GM23338 (cell line): ENCODE measurements around the gene NDE1.

ENCODE experiments used
- CREB1 ChIP-seq: fragments of 250-450 bp; sonication (Bioruptor Pico); IDR thresholded peaks from 2 replicates; pipeline ENCODE4 v1.5.0; 2020; ENCODE audit warnings: low read depth, mild to moderate bottlenecking, moderate library complexity
- EZH2 ChIP-seq: fragments of 200-600 bp; sonication (generic); IDR thresholded peaks from one replicate; pipeline ENCODE4 v1.8.0; 2017; ENCODE audit warnings: antibody characterized with exemption, mild to moderate bottlenecking, low read depth; ENCODE audit not compliant: unreplicated experiment
- EZH2phosphoT487 ChIP-seq: fragments of 200-600 bp; sonication (generic); IDR thresholded peaks from one replicate; pipeline ENCODE4 v1.8.1; 2018; ENCODE audit warnings: antibody characterized with exemption; ENCODE audit not compliant: unreplicated experiment
- JUNB ChIP-seq: IDR thresholded peaks from one replicate; pipeline ENCODE4 v1.6.1; 2016; ENCODE audit warnings: antibody characterized with exemption; ENCODE audit not compliant: unreplicated experiment
- NANOG ChIP-seq: IDR thresholded peaks from 2 replicates; pipeline ENCODE4 v1.6.1; 2016; ENCODE audit warnings: antibody characterized with exemption, borderline replicate concordance
- POLR2AphosphoS5 ChIP-seq: IDR thresholded peaks from 2 replicates; pipeline ENCODE4 v1.6.1; 2016; ENCODE audit warnings: antibody characterized with exemption, low read depth
- STAT1 ChIP-seq: IDR thresholded peaks from one replicate; pipeline ENCODE4 v1.6.1; 2016; ENCODE audit warnings: antibody characterized with exemption; ENCODE audit not compliant: unreplicated experiment
- ZNF114 ChIP-seq: fragments of 250-450 bp; sonication (Bioruptor Pico); IDR thresholded peaks from 2 replicates; pipeline ENCODE4 v1.5.0; 2020; ENCODE audit warnings: mild to moderate bottlenecking, moderate library complexity
- ZNF331 ChIP-seq: fragments of 250-450 bp; sonication (Bioruptor Pico); IDR thresholded peaks from 2 replicates; pipeline ENCODE4 v1.5.0; 2020; ENCODE audit warnings: low read depth, mild to moderate bottlenecking, moderate library complexity
- TF ChIP-seq, protein P1 (sequence below), 2 experiments: fragments of 200-600 bp in 1 of 2; sonication (generic) in 1 of 2; conservative IDR thresholded peaks; 2 replicates each; pipeline versions ENCODE4 v1.5.1 to v1.6.1; 2016 to 2017; ENCODE audit warnings: antibody characterized with exemption in 2 of 2, low read depth in 2 of 2, mild to moderate bottlenecking in 2 of 2, moderate library complexity in 1 of 2
- TF ChIP-seq, protein P2 (sequence below): IDR thresholded peaks from one replicate; pipeline ENCODE4 v1.6.1; 2018; ENCODE audit warnings: antibody characterized with exemption; ENCODE audit not compliant: unreplicated experiment
- TF ChIP-seq, protein P3 (sequence below): IDR thresholded peaks from 2 replicates; pipeline ENCODE4 v1.6.1; 2016; ENCODE audit warnings: antibody characterized with exemption
- TF ChIP-seq, protein P4 (sequence below): fragments of 250-450 bp; sonication (Bioruptor Pico); IDR thresholded peaks from 2 replicates; pipeline ENCODE4 v1.5.0; 2020; ENCODE audit warnings: mild to moderate bottlenecking, moderate library complexity

DNA sequence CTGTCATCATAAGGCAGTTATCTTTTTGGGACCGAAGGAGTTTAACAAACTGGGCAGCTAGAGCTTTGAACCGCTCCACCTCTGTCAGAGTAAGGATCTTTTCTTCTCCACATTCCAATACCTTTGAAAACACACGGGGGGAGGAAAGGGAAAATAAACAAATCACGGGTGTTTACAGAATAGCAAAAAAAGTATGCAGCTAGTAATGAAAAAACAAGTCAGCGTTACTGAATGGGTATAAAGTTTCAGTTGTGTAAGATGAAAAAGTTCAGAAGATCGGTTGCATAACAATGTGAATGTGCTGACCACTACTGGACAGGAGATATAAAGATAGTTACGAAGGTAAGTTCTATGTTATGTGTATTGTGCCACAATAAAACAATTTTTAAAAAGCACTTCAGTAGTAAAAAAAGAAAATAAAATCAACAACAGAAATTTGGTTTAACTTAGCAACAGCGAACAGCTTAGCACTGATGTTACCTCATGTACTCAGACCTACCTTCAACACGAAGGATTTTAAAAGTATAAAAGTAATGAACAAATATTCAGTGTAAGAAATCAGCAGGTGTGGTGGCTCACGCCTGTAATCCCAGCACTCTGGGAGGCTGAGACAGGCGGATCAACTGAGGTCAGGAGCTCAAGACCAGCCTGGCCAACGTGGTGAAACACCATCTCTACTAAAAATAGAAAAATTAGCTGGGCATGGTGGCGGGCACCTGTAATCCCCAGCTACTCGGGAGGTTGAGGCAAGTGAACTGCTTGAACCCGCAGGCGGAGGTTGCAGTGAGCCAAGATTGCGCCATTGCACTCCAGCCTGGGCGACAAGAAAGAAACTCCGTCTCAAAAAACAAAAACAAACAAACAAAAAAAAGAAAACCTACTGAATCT lies 41.4 kb upstream of the NDE1 start:
- TF ChIP-seq EZH2 = no peak
- TF ChIP-seq, protein P1, sequence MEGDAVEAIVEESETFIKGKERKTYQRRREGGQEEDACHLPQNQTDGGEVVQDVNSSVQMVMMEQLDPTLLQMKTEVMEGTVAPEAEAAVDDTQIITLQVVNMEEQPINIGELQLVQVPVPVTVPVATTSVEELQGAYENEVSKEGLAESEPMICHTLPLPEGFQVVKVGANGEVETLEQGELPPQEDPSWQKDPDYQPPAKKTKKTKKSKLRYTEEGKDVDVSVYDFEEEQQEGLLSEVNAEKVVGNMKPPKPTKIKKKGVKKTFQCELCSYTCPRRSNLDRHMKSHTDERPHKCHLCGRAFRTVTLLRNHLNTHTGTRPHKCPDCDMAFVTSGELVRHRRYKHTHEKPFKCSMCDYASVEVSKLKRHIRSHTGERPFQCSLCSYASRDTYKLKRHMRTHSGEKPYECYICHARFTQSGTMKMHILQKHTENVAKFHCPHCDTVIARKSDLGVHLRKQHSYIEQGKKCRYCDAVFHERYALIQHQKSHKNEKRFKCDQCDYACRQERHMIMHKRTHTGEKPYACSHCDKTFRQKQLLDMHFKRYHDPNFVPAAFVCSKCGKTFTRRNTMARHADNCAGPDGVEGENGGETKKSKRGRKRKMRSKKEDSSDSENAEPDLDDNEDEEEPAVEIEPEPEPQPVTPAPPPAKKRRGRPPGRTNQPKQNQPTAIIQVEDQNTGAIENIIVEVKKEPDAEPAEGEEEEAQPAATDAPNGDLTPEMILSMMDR (conservative IDR thresholded peaks at IDR 0.05; ENCODE audit: low read depth in 2 of 2) = no peak
- TF ChIP-seq, protein P2, sequence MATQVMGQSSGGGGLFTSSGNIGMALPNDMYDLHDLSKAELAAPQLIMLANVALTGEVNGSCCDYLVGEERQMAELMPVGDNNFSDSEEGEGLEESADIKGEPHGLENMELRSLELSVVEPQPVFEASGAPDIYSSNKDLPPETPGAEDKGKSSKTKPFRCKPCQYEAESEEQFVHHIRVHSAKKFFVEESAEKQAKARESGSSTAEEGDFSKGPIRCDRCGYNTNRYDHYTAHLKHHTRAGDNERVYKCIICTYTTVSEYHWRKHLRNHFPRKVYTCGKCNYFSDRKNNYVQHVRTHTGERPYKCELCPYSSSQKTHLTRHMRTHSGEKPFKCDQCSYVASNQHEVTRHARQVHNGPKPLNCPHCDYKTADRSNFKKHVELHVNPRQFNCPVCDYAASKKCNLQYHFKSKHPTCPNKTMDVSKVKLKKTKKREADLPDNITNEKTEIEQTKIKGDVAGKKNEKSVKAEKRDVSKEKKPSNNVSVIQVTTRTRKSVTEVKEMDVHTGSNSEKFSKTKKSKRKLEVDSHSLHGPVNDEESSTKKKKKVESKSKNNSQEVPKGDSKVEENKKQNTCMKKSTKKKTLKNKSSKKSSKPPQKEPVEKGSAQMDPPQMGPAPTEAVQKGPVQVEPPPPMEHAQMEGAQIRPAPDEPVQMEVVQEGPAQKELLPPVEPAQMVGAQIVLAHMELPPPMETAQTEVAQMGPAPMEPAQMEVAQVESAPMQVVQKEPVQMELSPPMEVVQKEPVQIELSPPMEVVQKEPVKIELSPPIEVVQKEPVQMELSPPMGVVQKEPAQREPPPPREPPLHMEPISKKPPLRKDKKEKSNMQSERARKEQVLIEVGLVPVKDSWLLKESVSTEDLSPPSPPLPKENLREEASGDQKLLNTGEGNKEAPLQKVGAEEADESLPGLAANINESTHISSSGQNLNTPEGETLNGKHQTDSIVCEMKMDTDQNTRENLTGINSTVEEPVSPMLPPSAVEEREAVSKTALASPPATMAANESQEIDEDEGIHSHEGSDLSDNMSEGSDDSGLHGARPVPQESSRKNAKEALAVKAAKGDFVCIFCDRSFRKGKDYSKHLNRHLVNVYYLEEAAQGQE = no peak
- TF ChIP-seq EZH2phosphoT487 = no peak
- no peak for TF ChIP-seq POLR2AphosphoS5
- no peak for TF ChIP-seq ZNF331 (CRISPR knock-in tag)
- TF ChIP-seq JUNB = no peak
- no peak for TF ChIP-seq CREB1
- TF ChIP-seq, protein P3, sequence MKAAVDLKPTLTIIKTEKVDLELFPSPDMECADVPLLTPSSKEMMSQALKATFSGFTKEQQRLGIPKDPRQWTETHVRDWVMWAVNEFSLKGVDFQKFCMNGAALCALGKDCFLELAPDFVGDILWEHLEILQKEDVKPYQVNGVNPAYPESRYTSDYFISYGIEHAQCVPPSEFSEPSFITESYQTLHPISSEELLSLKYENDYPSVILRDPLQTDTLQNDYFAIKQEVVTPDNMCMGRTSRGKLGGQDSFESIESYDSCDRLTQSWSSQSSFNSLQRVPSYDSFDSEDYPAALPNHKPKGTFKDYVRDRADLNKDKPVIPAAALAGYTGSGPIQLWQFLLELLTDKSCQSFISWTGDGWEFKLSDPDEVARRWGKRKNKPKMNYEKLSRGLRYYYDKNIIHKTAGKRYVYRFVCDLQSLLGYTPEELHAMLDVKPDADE = no peak
- TF ChIP-seq NANOG = no peak
- TF ChIP-seq STAT1 = no peak
- no peak for TF ChIP-seq ZNF114
- TF ChIP-seq, protein P4, sequence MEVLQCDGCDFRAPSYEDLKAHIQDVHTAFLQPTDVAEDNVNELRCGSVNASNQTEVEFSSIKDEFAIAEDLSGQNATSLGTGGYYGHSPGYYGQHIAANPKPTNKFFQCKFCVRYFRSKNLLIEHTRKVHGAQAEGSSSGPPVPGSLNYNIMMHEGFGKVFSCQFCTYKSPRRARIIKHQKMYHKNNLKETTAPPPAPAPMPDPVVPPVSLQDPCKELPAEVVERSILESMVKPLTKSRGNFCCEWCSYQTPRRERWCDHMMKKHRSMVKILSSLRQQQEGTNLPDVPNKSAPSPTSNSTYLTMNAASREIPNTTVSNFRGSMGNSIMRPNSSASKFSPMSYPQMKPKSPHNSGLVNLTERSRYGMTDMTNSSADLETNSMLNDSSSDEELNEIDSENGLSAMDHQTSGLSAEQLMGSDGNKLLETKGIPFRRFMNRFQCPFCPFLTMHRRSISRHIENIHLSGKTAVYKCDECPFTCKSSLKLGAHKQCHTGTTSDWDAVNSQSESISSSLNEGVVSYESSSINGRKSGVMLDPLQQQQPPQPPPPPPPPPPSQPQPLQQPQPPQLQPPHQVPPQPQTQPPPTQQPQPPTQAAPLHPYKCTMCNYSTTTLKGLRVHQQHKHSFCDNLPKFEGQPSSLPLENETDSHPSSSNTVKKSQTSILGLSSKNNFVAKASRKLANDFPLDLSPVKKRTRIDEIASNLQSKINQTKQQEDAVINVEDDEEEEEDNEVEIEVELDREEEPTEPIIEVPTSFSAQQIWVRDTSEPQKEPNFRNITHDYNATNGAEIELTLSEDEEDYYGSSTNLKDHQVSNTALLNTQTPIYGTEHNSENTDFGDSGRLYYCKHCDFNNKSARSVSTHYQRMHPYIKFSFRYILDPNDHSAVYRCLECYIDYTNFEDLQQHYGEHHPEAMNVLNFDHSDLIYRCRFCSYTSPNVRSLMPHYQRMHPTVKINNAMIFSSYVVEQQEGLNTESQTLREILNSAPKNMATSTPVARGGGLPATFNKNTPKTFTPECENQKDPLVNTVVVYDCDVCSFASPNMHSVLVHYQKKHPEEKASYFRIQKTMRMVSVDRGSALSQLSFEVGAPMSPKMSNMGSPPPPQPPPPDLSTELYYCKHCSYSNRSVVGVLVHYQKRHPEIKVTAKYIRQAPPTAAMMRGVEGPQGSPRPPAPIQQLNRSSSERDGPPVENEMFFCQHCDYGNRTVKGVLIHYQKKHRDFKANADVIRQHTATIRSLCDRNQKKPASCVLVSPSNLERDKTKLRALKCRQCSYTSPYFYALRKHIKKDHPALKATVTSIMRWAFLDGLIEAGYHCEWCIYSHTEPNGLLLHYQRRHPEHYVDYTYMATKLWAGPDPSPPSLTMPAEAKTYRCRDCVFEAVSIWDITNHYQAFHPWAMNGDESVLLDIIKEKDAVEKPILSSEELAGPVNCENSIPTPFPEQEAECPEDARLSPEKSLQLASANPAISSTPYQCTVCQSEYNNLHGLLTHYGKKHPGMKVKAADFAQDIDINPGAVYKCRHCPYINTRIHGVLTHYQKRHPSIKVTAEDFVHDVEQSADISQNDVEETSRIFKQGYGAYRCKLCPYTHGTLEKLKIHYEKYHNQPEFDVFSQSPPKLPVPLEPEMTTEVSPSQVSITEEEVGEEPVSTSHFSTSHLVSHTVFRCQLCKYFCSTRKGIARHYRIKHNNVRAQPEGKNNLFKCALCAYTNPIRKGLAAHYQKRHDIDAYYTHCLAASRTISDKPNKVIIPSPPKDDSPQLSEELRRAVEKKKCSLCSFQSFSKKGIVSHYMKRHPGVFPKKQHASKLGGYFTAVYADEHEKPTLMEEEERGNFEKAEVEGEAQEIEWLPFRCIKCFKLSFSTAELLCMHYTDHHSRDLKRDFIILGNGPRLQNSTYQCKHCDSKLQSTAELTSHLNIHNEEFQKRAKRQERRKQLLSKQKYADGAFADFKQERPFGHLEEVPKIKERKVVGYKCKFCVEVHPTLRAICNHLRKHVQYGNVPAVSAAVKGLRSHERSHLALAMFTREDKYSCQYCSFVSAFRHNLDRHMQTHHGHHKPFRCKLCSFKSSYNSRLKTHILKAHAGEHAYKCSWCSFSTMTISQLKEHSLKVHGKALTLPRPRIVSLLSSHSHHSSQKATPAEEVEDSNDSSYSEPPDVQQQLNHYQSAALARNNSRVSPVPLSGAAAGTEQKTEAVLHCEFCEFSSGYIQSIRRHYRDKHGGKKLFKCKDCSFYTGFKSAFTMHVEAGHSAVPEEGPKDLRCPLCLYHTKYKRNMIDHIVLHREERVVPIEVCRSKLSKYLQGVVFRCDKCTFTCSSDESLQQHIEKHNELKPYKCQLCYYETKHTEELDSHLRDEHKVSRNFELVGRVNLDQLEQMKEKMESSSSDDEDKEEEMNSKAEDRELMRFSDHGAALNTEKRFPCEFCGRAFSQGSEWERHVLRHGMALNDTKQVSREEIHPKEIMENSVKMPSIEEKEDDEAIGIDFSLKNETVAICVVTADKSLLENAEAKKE = no peak
